Lower lobe of right lung (tissue), 2 donors: Measurements from ENCODE around the gene ADD1. TPM values are rescaled to one million over a fixed set of nuclear protein-coding genes. Genes with fewer than 3 reads are reported as not detected.

Source experiments
- ATAC-seq, 2 donors: fragments of 200-7000 bp; cut with Tn5 transposase; one replicate each; pipeline ENCODE4 v1.9.1; 2020 to 2022; ENCODE audit warnings: mild to moderate bottlenecking in 2 of 2, moderate library complexity in 2 of 2
- DNase-seq: peaks from one replicate; pipeline ENCODE4 v3.0.0-alpha.2; 2020
- H3K27ac ChIP-seq: fragments of 200-600 bp; one replicate; pipeline ENCODE4 v1.8.0; 2022
- H3K27me3 ChIP-seq: fragments of 200-600 bp; one replicate; pipeline ENCODE4 v1.8.0; 2022; ENCODE audit warnings: low read depth
- H3K36me3 ChIP-seq: fragments of 200-600 bp; one replicate; pipeline ENCODE4 v1.8.0; 2022; ENCODE audit warnings: mild to moderate bottlenecking
- H3K4me1 ChIP-seq: fragments of 200-600 bp; one replicate; pipeline ENCODE4 v1.8.0; 2022
- H3K4me3 ChIP-seq: fragments of 200-600 bp; one replicate; pipeline ENCODE4 v1.8.0; 2022; ENCODE audit warnings: mild to moderate bottlenecking
- H3K9me3 ChIP-seq: fragments of 200-600 bp; one replicate; pipeline ENCODE4 v1.8.0; 2022
- CTCF ChIP-seq: fragments of 200-600 bp; IDR thresholded peaks from one replicate; pipeline ENCODE4 v1.8.0; 2022; ENCODE audit warnings: antibody characterized with exemption, mild to moderate bottlenecking
- intact Hi-C: fragments of 100-400 bp; cut with DNase I; formaldehyde crosslinking; loops from one replicate; pipeline ENCODE4 v1.11.0; 2022
- total RNA-seq: library from RNA; stranded (reverse); fragmentation: NEBNext Ultra II Directional; extraction: Animal tissue kit (Norgen Biotek cat#: 25700); gene quantifications from one replicate; pipeline ENCODE4 v1.2.1, GENCODE V29; 2021
- donor health status: DM: no; HTN: yes; CAD: no; lungs with severe emphysema.

Gene ADD1
- total RNA-seq, 1 donor from 2014 or later = 279 TPM

GRCh38 chr4:2823671-2824328, 19.8 kb upstream of the ADD1 start:
- TF ChIP-seq CTCF = no peak
- Histone ChIP-seq H3K36me3 (peaks cover 78% of the 10 kb centered on the region), H3K27ac (no peak overlapping the region), H3K27me3 (no peaks in the 10 kb centered on the region), H3K4me3 (no peak overlapping the region), H3K4me1 (peaks cover 8% of the 10 kb centered on the region), H3K9me3 (no peaks in the 10 kb centered on the region)
- DNase-seq = peak; percentile 44
- ATAC-seq = no peak
- intact Hi-C loops = no loop called here

GRCh38 chr4:2824329-2824835, 19.3 kb upstream of the ADD1 start:
- H3K27me3 ChIP-seq = no peaks in the 10 kb centered on the region
- H3K27ac ChIP-seq = no peak overlapping the region
- peaks cover 84% of the 10 kb centered on the region for H3K36me3 ChIP-seq
- H3K9me3 ChIP-seq = no peaks in the 10 kb centered on the region
- no peak overlapping the region for H3K4me3 ChIP-seq
- intact Hi-C loops = no loop called here
- H3K4me1 ChIP-seq = peaks cover 2% of the 10 kb centered on the region
- DNase-seq (peak; percentile 35), ATAC-seq (no peak)
- no peak for TF ChIP-seq CTCF

GRCh38 chr4:2824836-2825381, 18.7 kb upstream of the ADD1 start:
- H3K36me3 ChIP-seq = peaks cover 89% of the 10 kb centered on the region
- H3K4me1 ChIP-seq = no peaks in the 10 kb centered on the region
- no peak for ATAC-seq
- no peaks in the 10 kb centered on the region for H3K9me3 ChIP-seq
- TF ChIP-seq CTCF = no peak
- no peak overlapping the region for H3K27ac ChIP-seq
- peak; percentile 41 for DNase-seq
- intact Hi-C loops = no loop called here
- H3K27me3 ChIP-seq = no peaks in the 10 kb centered on the region
- no peak overlapping the region for H3K4me3 ChIP-seq

GRCh38 chr4:2825740-2826139, 17.9 kb upstream of the ADD1 start:
- ATAC-seq = no peak
- peak; percentile 44 for DNase-seq
- TF ChIP-seq CTCF = no peak
- no peaks in the 10 kb centered on the region for H3K9me3 ChIP-seq
- no peak overlapping the region for H3K4me3 ChIP-seq
- no peak overlapping the region for H3K27ac ChIP-seq
- peaks cover 94% of the 10 kb centered on the region for H3K36me3 ChIP-seq
- H3K4me1 ChIP-seq = no peaks in the 10 kb centered on the region
- intact Hi-C loops = no loop called here
- H3K27me3 ChIP-seq = no peaks in the 10 kb centered on the region

GRCh38 chr4:2827071-2827873, 16.4 kb upstream of the ADD1 start:
- intact Hi-C loops = no loop called here
- DNase-seq (peak; percentile 31), ATAC-seq (no peak)
- Histone ChIP-seq H3K4me3 (no peak overlapping the region), H3K4me1 (no peaks in the 10 kb centered on the region), H3K27ac (no peak overlapping the region), H3K9me3 (no peaks in the 10 kb centered on the region), H3K36me3 (peaks cover 94% of the 10 kb centered on the region), H3K27me3 (no peaks in the 10 kb centered on the region)
- no peak for TF ChIP-seq CTCF
